Measurements from ENCODE around the gene BDKRB1. TPM values are rescaled to one million over a fixed set of nuclear protein-coding genes. Genes with fewer than 3 reads are reported as not detected.

BDKRB1 gene
- total RNA-seq, 2 donors from 2014 or later = 2.3 TPM; not detected in 1

- H3K36me3 ChIP-seq = no peaks in the 10 kb centered on the region
- intact Hi-C loops (cut with DNase I) = no loop called here
- no peak overlapping the region for H3K27ac ChIP-seq
- WGBS = 58% methylated on average over 3 of the region's 3 CpGs
- H3K27me3 ChIP-seq (replicated peaks; ENCODE audit: insufficient read depth) = no peaks in the 10 kb centered on the region
- no peaks in the 10 kb centered on the region for H3K4me1 ChIP-seq (replicated peaks)
- no peak for DNase-seq (ENCODE audit: low spot score)
- TF ChIP-seq POLR2AphosphoS5 (IDR thresholded peaks at IDR 0.05) (no peak), CTCF (IDR thresholded peaks at IDR 0.05) (no peak), POLR2A (IDR thresholded peaks at IDR 0.05) (no peak)
- no peak overlapping the region for H3K4me3 ChIP-seq
- no peaks in the 10 kb centered on the region for H3K9me3 ChIP-seq
Measured at GRCh38 chr14:96245710-96246538, 10.1 kb upstream of the BDKRB1 start.

- no peaks in the 10 kb centered on the region for H3K4me1 ChIP-seq (replicated peaks)
- no peak overlapping the region for H3K27ac ChIP-seq
- WGBS = 84% methylated on average over 1 of the region's 1 CpG
- DNase-seq (ENCODE audit: low spot score) = no peak
- no peaks in the 10 kb centered on the region for H3K9me3 ChIP-seq
- H3K27me3 ChIP-seq (replicated peaks; ENCODE audit: insufficient read depth) = no peaks in the 10 kb centered on the region
- intact Hi-C loops (cut with DNase I) = no loop called here
- H3K4me3 ChIP-seq = no peak overlapping the region
- TF ChIP-seq POLR2A (IDR thresholded peaks at IDR 0.05) (no peak), CTCF (IDR thresholded peaks at IDR 0.05) (no peak), POLR2AphosphoS5 (IDR thresholded peaks at IDR 0.05) (no peak)
- H3K36me3 ChIP-seq = no peaks in the 10 kb centered on the region
Measured at GRCh38 chr14:96246539-96246847, 9.5 kb upstream of the BDKRB1 start.

GRCh38 chr14:96247031-96247430, 9.0 kb upstream of the BDKRB1 start:
- intact Hi-C loops (cut with DNase I) = no loop called here
- H3K4me3 ChIP-seq = no peak overlapping the region

GRCh38 chr14:96249029-96249428, 7.0 kb upstream of the BDKRB1 start:
- no peak for TF ChIP-seq CTCF (IDR thresholded peaks at IDR 0.05)
- TF ChIP-seq POLR2AphosphoS5 (IDR thresholded peaks at IDR 0.05) = no peak
- no peak for TF ChIP-seq POLR2A (IDR thresholded peaks at IDR 0.05)

More at GRCh38 chr14:96247031-96247430, 9.0 kb upstream of the BDKRB1 start:
- WGBS = 88% methylated on average over 6 of the region's 6 CpGs
- no peaks in the 10 kb centered on the region for H3K27me3 ChIP-seq (replicated peaks; ENCODE audit: insufficient read depth)
- no peaks in the 10 kb centered on the region for H3K9me3 ChIP-seq
- H3K36me3 ChIP-seq = no peaks in the 10 kb centered on the region
- no peak overlapping the region for H3K27ac ChIP-seq
- H3K4me1 ChIP-seq (replicated peaks) = no peaks in the 10 kb centered on the region
- DNase-seq (ENCODE audit: low spot score) = no peak
- TF ChIP-seq POLR2AphosphoS5 (IDR thresholded peaks at IDR 0.05) = no peak
- no peak for TF ChIP-seq CTCF (IDR thresholded peaks at IDR 0.05)
- no peak for TF ChIP-seq POLR2A (IDR thresholded peaks at IDR 0.05)

GRCh38 chr14:96250485-96250884, 5.5 kb upstream of the BDKRB1 start:
- Histone ChIP-seq H3K4me1 (replicated peaks) (no peaks in the 10 kb centered on the region), H3K27ac (no peak overlapping the region), H3K27me3 (replicated peaks; ENCODE audit: insufficient read depth) (no peaks in the 10 kb centered on the region), H3K9me3 (no peaks in the 10 kb centered on the region), H3K4me3 (no peak overlapping the region), H3K36me3 (no peaks in the 10 kb centered on the region)
- no peak for TF ChIP-seq CTCF (IDR thresholded peaks at IDR 0.05)
- no peak for TF ChIP-seq POLR2AphosphoS5 (IDR thresholded peaks at IDR 0.05)
- TF ChIP-seq POLR2A (IDR thresholded peaks at IDR 0.05) = no peak
- 10% methylated on average over 3 of the region's 3 CpGs for WGBS
- intact Hi-C loops (cut with DNase I) = no loop called here
- DNase-seq (ENCODE audit: low spot score) = no peak

More at GRCh38 chr14:96249029-96249428, 7.0 kb upstream of the BDKRB1 start:
- Histone ChIP-seq H3K9me3 (no peaks in the 10 kb centered on the region), H3K4me1 (replicated peaks) (no peaks in the 10 kb centered on the region), H3K27ac (no peak overlapping the region), H3K27me3 (replicated peaks; ENCODE audit: insufficient read depth) (no peaks in the 10 kb centered on the region), H3K36me3 (no peaks in the 10 kb centered on the region), H3K4me3 (no peak overlapping the region)
- intact Hi-C loops (cut with DNase I) = no loop called here
- DNase-seq (ENCODE audit: low spot score) = no peak
- WGBS = 36% methylated on average over 5 of the region's 5 CpGs

Data from prostate gland (tissue), 2 donors.